ENCODE measurements around the gene KLF9. TPM values are rescaled to one million over a fixed set of nuclear protein-coding genes. Genes with fewer than 3 reads are reported as not detected.
A peak's percentile ranks its signal among the peaks of the same experiment; 100 is the strongest.

The KLF9 gene
- total RNA-seq = 20.7 and 30.9 TPM in 2 replicates

- peak; percentile 97 for DNase-seq (ENCODE audit: low read depth)
These were observed at the start of gene KLF9 for GRCh38 chr9:70413799-70414775. Gene KLF9 (minus strand): TSS chr9:70414657. CDS start chr9:70413363, 1,294 bp downstream.

GRCh38 chr9:70463877-70464276 lies 49.4 kb upstream of the KLF9 start:
- no peak for DNase-seq (ENCODE audit: low read depth)

GRCh38 chr9:70462300-70462699 lies 47.8 kb upstream of the KLF9 start:
- DNase-seq (ENCODE audit: low read depth) = no peak

- DNase-seq (ENCODE audit: low read depth) = no peak
These were observed 42.8 kb upstream of the KLF9 start for GRCh38 chr9:70457235-70457634.

- DNase-seq (ENCODE audit: low read depth) = no peak
These were observed 41.7 kb upstream of the KLF9 start for GRCh38 chr9:70455993-70456704.

- DNase-seq (ENCODE audit: low read depth) = no peak
These were observed 37.9 kb upstream of the KLF9 start for GRCh38 chr9:70452365-70452764.

GRCh38 chr9:70451765-70452164 lies 37.3 kb upstream of the KLF9 start:
- DNase-seq (ENCODE audit: low read depth) = no peak

- DNase-seq (ENCODE audit: low read depth) = no peak
These were observed 36.3 kb upstream of the KLF9 start for GRCh38 chr9:70450738-70451137.

- no peak for DNase-seq (ENCODE audit: low read depth)
These were observed 35.0 kb upstream of the KLF9 start for GRCh38 chr9:70449461-70449860.

- no peak for DNase-seq (ENCODE audit: low read depth)
These were observed 34.5 kb upstream of the KLF9 start for GRCh38 chr9:70448919-70449318.

GRCh38 chr9:70444904-70445303 lies 30.4 kb upstream of the KLF9 start:
- DNase-seq (ENCODE audit: low read depth) = no peak

- DNase-seq (ENCODE audit: low read depth) = no peak
These were observed 27.9 kb upstream of the KLF9 start for GRCh38 chr9:70442328-70442848.

GRCh38 chr9:70441622-70442021 lies 27.2 kb upstream of the KLF9 start:
- DNase-seq (ENCODE audit: low read depth) = peak; percentile 67

- no peak for DNase-seq (ENCODE audit: low read depth)
These were observed 25.7 kb upstream of the KLF9 start for GRCh38 chr9:70439991-70440706.

- DNase-seq (ENCODE audit: low read depth) = peak; percentile 92
These were observed 24.0 kb upstream of the KLF9 start for GRCh38 chr9:70438341-70438928.

- peak; percentile 35 for DNase-seq (ENCODE audit: low read depth)
These were observed 21.5 kb upstream of the KLF9 start for GRCh38 chr9:70435948-70436347.

- DNase-seq (ENCODE audit: low read depth) = no peak
These were observed 15.4 kb upstream of the KLF9 start for GRCh38 chr9:70429899-70430298.

GRCh38 chr9:70428781-70429180 lies 14.3 kb upstream of the KLF9 start:
- DNase-seq (ENCODE audit: low read depth) = peak; percentile 28

GRCh38 chr9:70427161-70427945 lies 12.9 kb upstream of the KLF9 start:
- DNase-seq (ENCODE audit: low read depth) = no peak

GRCh38 chr9:70425192-70425591 lies 10.7 kb upstream of the KLF9 start:
- no peak for DNase-seq (ENCODE audit: low read depth)

Measured in renal cortical epithelial cell (primary cell).